Epidermal melanocyte (primary cell): ENCODE measurements around the gene SYCE1L.

Source experiments
- DNase-seq: peaks from one replicate; pipeline ENCODE4 v3.0.0; 2011; ENCODE audit warnings: low spot score; ENCODE audit not compliant: insufficient read length

The SYCE1L gene

GRCh38 chr16:77250400-77250799, 51.2 kb downstream of the SYCE1L start:
- DNase-seq = no peak
